Umbilical cord (tissue), 2 donors: ENCODE measurements around the gene ITM2B. TPM values are rescaled to one million over a fixed set of nuclear protein-coding genes. Genes with fewer than 3 reads are reported as not detected.
A peak's percentile ranks its signal among the peaks of the same experiment; 100 is the strongest.
"Not testable (repeated sequence)": the region's sequence is repeated elsewhere in the genome, so short reads cannot be mapped to it uniquely, and the experiment has no call there.

Source experiments
- DNase-seq: peaks from one replicate; pipeline ENCODE4 v3.0.0-alpha.2; 2015; ENCODE audit warnings: low spot score
- total RNA-seq: library from RNA; depleted of rRNA; stranded (reverse); fragments of >200 nt; gene quantifications from one replicate; pipeline ENCODE4 v1.2.3, GENCODE V29; 2014; ENCODE audit warnings: low replicate concordance; ENCODE audit not compliant: insufficient read depth

ITM2B gene
- total RNA-seq, result 141 TPM

GRCh38 chr13:48233046-48233888 lies at the start of gene ITM2B:
Gene ITM2B (plus strand): TSS chr13:48233206. CDS start chr13:48233361, 155 bp downstream.
- DNase-seq, result peak; percentile 82

GRCh38 chr13:48184260-48184659 lies 48.7 kb upstream of the ITM2B start:
- DNase-seq, result no peak

- no peak for DNase-seq
Measured at GRCh38 chr13:48185018-48185417, 48.0 kb upstream of the ITM2B start.

GRCh38 chr13:48186722-48187121 lies 46.3 kb upstream of the ITM2B start:
- DNase-seq, result no peak

- DNase-seq, result no peak
Measured at GRCh38 chr13:48188131-48188530, 44.9 kb upstream of the ITM2B start.

- no peak for DNase-seq
Measured at GRCh38 chr13:48188601-48189000, 44.4 kb upstream of the ITM2B start.

GRCh38 chr13:48189171-48189570 lies 43.8 kb upstream of the ITM2B start:
- DNase-seq, result no peak

- no peak for DNase-seq
Measured at GRCh38 chr13:48192411-48192935, 40.5 kb upstream of the ITM2B start.

GRCh38 chr13:48194379-48194754 lies 38.6 kb upstream of the ITM2B start:
- DNase-seq, result peak; percentile 21

GRCh38 chr13:48199404-48199946 lies 33.5 kb upstream of the ITM2B start:
- no peak for DNase-seq

- DNase-seq, result no peak
Measured at GRCh38 chr13:48201044-48201443, 32.0 kb upstream of the ITM2B start.

GRCh38 chr13:48207207-48207606 lies 25.8 kb upstream of the ITM2B start:
- not testable (repeated sequence) for DNase-seq

GRCh38 chr13:48210178-48210577 lies 22.8 kb upstream of the ITM2B start:
- no peak for DNase-seq

- DNase-seq, result no peak
Measured at GRCh38 chr13:48214519-48215121, 18.4 kb upstream of the ITM2B start.

- not testable (repeated sequence) for DNase-seq
Measured at GRCh38 chr13:48215511-48216203, 17.3 kb upstream of the ITM2B start.

- DNase-seq, result no peak
Measured at GRCh38 chr13:48216204-48216711, 16.7 kb upstream of the ITM2B start.

- DNase-seq, result no peak
Measured at GRCh38 chr13:48220592-48220980, 12.4 kb upstream of the ITM2B start.

- no peak for DNase-seq
Measured at GRCh38 chr13:48220981-48221685, 11.9 kb upstream of the ITM2B start.

GRCh38 chr13:48221686-48222187 lies 11.3 kb upstream of the ITM2B start:
- no peak for DNase-seq

- no peak for DNase-seq
Measured at GRCh38 chr13:48222358-48223301, 10.4 kb upstream of the ITM2B start.
